Kidney (tissue), 14 donors: ENCODE data around the gene SEC22C. TPM values are rescaled to one million over a fixed set of nuclear protein-coding genes. Genes with fewer than 3 reads are reported as not detected.

ENCODE experiments used
- DNase-seq, 5 donors: peaks; one replicate each; pipeline ENCODE4 v3.0.0-alpha.2; 2013 to 2020
- FAIRE-seq: peaks from 2 replicates; lab custom pipeline; 2012; peaks lifted over from hg19 to GRCh38; lab: Jason Lieb, UNC
- H3K27ac ChIP-seq, 2 donors: one replicate each; pipeline ENCODE4 v1.7.0; 2013; ENCODE audit warnings: low read depth in 2 of 2, low read length in 2 of 2, inconsistent platforms in 1 of 2
- H3K27me3 ChIP-seq: one replicate; pipeline ENCODE4 v1.7.1; 2013; ENCODE audit warnings: low read length, inconsistent platforms; ENCODE audit not compliant: control insufficient read depth, insufficient read depth
- H3K36me3 ChIP-seq, 3 donors: one replicate each; pipeline versions ENCODE4 v1.7.0 to v1.7.1; 2013; ENCODE audit warnings: low read length in 3 of 3, control low read depth in 1 of 3, inconsistent platforms in 1 of 3; ENCODE audit not compliant: insufficient read depth in 3 of 3, control insufficient read depth in 2 of 3
- H3K4me1 ChIP-seq, 3 donors: one replicate each; pipeline versions ENCODE4 v1.7.0 to v1.7.1; 2013; ENCODE audit warnings: low read length in 3 of 3, inconsistent platforms in 1 of 3, low read depth in 1 of 3; ENCODE audit not compliant: control insufficient read depth in 2 of 3, insufficient read depth in 2 of 3
- H3K4me3 ChIP-seq, 3 donors: one replicate each; pipeline versions ENCODE4 v1.7.0 to v1.8.1; 2013; ENCODE audit warnings: low read length in 3 of 3, control low read depth in 1 of 3, inconsistent platforms in 1 of 3
- H3K9ac ChIP-seq, 3 donors: one replicate each; pipeline versions ENCODE4 v1.7.0 to v1.7.1; 2013; ENCODE audit warnings: low read length in 3 of 3, control low read depth in 1 of 3, inconsistent platforms in 1 of 3
- H3K9me3 ChIP-seq, 3 donors: one replicate each; pipeline versions ENCODE4 v1.7.0 to v1.7.1; 2013; ENCODE audit warnings: low read length in 3 of 3, control low read depth in 1 of 3, inconsistent platforms in 1 of 3; ENCODE audit not compliant: control insufficient read depth in 2 of 3, insufficient read depth in 1 of 3
- CTCF ChIP-seq: IDR thresholded peaks from 3 replicates; pipeline ENCODE4 v1.5.1; 2012; ENCODE audit warnings: mild to moderate bottlenecking, moderate library complexity, borderline replicate concordance; ENCODE audit not compliant: insufficient read depth; ENCODE audit errors: extremely low read depth
- intact Hi-C: fragments of 100-400 bp; cut with DNase I; formaldehyde crosslinking; loops from one replicate; pipeline ENCODE4 v1.11.1; 2022
- polyA plus RNA-seq: library from polyadenylated mRNA; stranded (reverse); fragments of 350-450 nt; fragmentation: Illumina TruSeq; extraction: RNeasy Lipid Tissue Mini Kit (QIAGEN cat#74804); gene quantifications from one replicate; pipeline ENCODE4 v1.2.3, GENCODE V29; 2014; ENCODE audit warnings: low read depth, low replicate concordance; ENCODE audit not compliant: insufficient read depth
- total RNA-seq: library from RNA; stranded (reverse); fragmentation: NEBNext Ultra II Directional; extraction: Animal tissue kit (Norgen Biotek cat#: 25700); gene quantifications from one replicate; pipeline ENCODE4 v1.2.1, GENCODE V29; 2021
- donor health status: control.
- donor health status: control.
- donor health status: control.
- donor health status: control.
- donor health status: control.
- donor health status: DM: yes; HTN: yes; CAD: no.
- donor health status: Normal renal cell carcinoma (clear cell type).

Gene SEC22C
- total and polyA plus RNA-seq, 2 donors from 2014 or later: 32.8 to 43.6 TPM

GRCh38 chr3:42505849-42506410, 75.8 kb downstream of the SEC22C start:
- TF ChIP-seq CTCF: no peak
- no peak overlapping the region for H3K27ac ChIP-seq
- H3K4me1 ChIP-seq: peaks cover 0 to 11% (median 0%) of the 10 kb centered on the region in 3 donors
- no peaks in the 10 kb centered on the region for H3K9me3 ChIP-seq
- H3K27me3 ChIP-seq: no peaks in the 10 kb centered on the region
- intact Hi-C loops: no loop called here
- H3K4me3 ChIP-seq: no peak overlapping the region
- no peak overlapping the region for H3K9ac ChIP-seq
- FAIRE-seq (no peak), DNase-seq (peak in 2 of 5 donors; percentile 5 to 11)
- H3K36me3 ChIP-seq: no peaks in the 10 kb centered on the region

GRCh38 chr3:42505128-42505848, 76.5 kb downstream of the SEC22C start:
- DNase-seq: peak in 2 of 5 donors; percentile 8 to 20
- Histone ChIP-seq H3K27me3 (peaks cover 6% of the 10 kb centered on the region), H3K36me3 (no peaks in the 10 kb centered on the region), H3K9me3 (no peaks in the 10 kb centered on the region), H3K27ac (no peak overlapping the region), H3K4me1 (peaks cover 0 to 11% (median 0%) of the 10 kb centered on the region in 3 donors), H3K9ac (no peak overlapping the region), H3K4me3 (no peak overlapping the region)
- intact Hi-C loops: no loop called here
- FAIRE-seq: no peak
- TF ChIP-seq CTCF: no peak

DNA sequence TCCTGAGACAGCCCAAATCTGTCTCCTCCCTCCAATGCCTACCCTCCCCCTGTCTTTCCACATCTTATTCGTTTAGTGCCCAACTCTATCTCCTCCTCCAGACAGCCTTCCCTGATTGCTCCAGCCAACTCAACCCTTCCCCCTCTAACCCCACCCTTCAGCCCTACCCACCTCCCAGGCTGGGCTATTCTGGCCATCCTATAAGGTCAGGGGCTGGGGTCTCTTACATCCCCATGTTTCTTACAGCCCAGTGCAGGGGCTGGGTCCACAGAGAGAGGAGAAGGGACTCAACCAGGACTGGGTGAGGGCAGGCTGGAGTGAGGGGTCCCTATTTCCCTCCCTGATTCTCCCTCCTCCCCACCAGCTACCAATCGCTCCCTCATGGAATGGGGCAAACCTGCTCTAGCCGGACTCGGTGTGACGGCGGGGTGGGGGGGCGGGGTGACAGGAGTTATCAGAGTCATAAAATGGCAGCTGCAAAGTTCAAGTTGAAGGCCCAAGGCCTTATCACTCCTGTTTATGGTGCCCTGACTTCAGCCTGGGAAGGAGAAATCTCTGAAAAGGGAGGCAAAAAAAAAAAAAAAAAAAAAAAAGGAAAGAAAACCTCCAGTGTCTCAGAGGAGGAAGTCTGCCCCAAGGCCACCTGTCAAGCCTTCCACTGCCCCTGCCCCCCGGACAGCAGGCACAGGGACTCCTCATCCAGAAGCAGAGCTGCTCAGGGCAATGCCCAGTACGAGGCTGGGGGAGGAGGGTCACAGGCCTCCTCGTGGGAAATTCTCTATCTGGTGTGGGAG, 77.2 kb downstream of the SEC22C start:
- Histone ChIP-seq H3K9me3 (no peaks in the 10 kb centered on the region), H3K9ac (no peak overlapping the region), H3K4me3 (no peak overlapping the region), H3K27ac (no peak overlapping the region), H3K27me3 (peaks cover 7% of the 10 kb centered on the region), H3K4me1 (peaks cover 0 to 11% (median 0%) of the 10 kb centered on the region in 3 donors), H3K36me3 (no peaks in the 10 kb centered on the region)
- intact Hi-C loops: no loop called here
- TF ChIP-seq CTCF: no peak
- no peak for FAIRE-seq
- DNase-seq: peak in 2 of 5 donors; percentile 5 to 35
